Activated naive CD4-positive, alpha-beta T cell treated with anti-CD3 and anti-CD28 coated beads, Interleukin-2, amount 50 U/mL, for 72 hours (primary cell): Measurements from ENCODE around the gene PLEKHG3. TPM values are rescaled to one million over a fixed set of nuclear protein-coding genes. Genes with fewer than 3 reads are reported as not detected.

Experiments
- ATAC-seq, 2 donors: fragments of 150-1000 bp; cut with Tn5 transposase; 2 replicates each; pipeline ENCODE4 v1.10.0; 2021; ENCODE audit warnings: mild to moderate bottlenecking in 2 of 2, moderate library complexity in 2 of 2
- DNase-seq, 2 donors: peaks; one replicate each; pipeline ENCODE4 v3.0.0; 2021 to 2022; ENCODE audit warnings: low spot score in 2 of 2
- H3K27ac Mint-ChIP-seq, 2 donors: one replicate each; pipeline ENCODE4 v1.8.0; 2022; ENCODE audit warnings: mild to moderate bottlenecking in 2 of 2, mixed read lengths in 2 of 2
- H3K36me3 Mint-ChIP-seq, 2 donors: one replicate each; pipeline ENCODE4 v1.8.0; 2022; ENCODE audit warnings: mixed read lengths in 2 of 2
- H3K9me3 Mint-ChIP-seq, 2 donors: one replicate each; pipeline ENCODE4 v1.8.0; 2022; ENCODE audit warnings: mixed read lengths in 2 of 2
- total RNA-seq, 2 donors: library from RNA; stranded (reverse); gene quantifications; one replicate each; pipeline ENCODE4 v1.2.3, GENCODE V29; 2022

PLEKHG3 gene
- total RNA-seq, 2 donors from 2014 or later, result 0.66 to 1.1 TPM

DNA sequence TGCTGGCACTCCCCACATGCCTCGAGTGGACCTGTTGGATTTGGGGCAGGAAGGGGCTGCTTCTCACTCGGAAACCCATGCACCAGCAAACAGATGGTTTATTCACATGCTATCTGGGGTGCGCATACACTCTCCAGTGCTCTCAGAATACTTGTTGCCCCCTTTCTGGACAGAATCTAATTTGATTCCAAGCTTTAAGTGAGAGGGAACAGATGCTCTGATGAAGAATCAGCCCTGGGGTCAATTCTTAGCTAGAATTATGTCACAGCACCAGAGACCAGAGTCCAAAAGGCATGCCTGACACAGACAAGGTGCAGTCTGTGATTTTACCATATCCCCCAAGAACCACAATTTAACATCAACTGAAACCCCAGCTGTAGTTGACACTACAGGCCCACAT lies 91.7 kb downstream of the PLEKHG3 start:
- DNase-seq, result no peak
- Mint-ChIP-seq H3K27ac (no peak overlapping the region), H3K9me3 (no peaks in the 10 kb centered on the region), H3K36me3 (no peaks in the 10 kb centered on the region)
- no peak for ATAC-seq

DNA sequence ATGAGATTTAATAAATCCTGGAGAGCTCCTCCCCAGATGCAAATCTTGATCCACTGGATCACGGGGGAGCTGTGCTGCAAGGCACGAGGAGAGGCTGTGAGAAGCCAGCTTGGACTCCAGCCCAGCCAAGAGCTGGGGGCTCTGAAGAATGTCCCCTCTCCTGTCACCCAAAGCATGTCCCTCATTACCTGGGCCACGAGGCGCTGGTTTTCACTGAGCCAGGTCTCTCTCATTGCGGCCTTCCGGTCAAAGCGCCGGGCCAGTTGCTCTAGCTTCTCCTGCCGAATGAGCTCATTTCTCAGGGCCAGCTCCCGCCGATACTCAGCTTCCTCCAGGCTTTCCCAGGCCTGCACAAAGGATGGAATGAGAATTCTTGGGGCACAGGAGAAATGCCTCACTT lies 92.1 kb downstream of the PLEKHG3 start:
- Mint-ChIP-seq H3K9me3 (no peaks in the 10 kb centered on the region), H3K27ac (no peak overlapping the region), H3K36me3 (no peaks in the 10 kb centered on the region)
- ATAC-seq (no peak), DNase-seq (no peak)

DNA sequence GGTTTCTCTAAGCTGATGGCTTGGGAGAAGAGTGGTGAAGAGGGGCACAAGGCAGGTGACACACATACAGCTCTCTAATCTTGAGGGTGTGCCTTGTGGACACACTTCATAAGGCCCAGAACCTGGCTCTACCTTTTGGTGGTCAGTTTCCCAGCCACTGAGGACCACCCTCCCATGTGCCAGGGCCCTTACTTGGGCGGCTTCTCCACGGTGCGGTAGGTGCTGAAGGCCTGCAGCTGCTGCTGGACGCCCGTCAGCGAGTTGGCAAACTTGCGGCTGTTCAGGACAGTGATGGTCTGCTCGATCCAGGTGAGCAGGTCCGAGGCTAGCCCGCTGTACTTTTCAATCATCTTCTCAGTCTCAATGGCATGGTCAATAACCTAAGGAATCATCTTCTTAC lies 95.3 kb downstream of the PLEKHG3 start:
- Mint-ChIP-seq H3K36me3 (no peaks in the 10 kb centered on the region), H3K27ac (no peak overlapping the region), H3K9me3 (no peaks in the 10 kb centered on the region)
- ATAC-seq, result no peak
- no peak for DNase-seq

Other genes with a start within 250 kb of the PLEKHG3 start
- gene AKAP5, start 238.9 kb upstream of the PLEKHG3 start, total RNA-seq, result 1 to 10 TPM; 1.4 to 1.8 TPM
- 10 to 100 TPM; 38.1 to 50.7 TPM for gene ZBTB25, start 200.6 kb upstream of the PLEKHG3 start, total RNA-seq
- gene ZBTB1, start 199.7 kb upstream of the PLEKHG3 start, total RNA-seq, result 10 to 100 TPM; 49.6 to 69.7 TPM
- gene HSPA2, start 163.7 kb upstream of the PLEKHG3 start, total RNA-seq, result 1 to 10 TPM; 4.1 to 8.2 TPM
- gene PPP1R36, start 154.5 kb upstream of the PLEKHG3 start, total RNA-seq, result not detected
- under 1 TPM; 0.41 to 0.66 TPM for gene SPTB, start 175.5 kb downstream of the PLEKHG3 start, total RNA-seq
- gene CHURC1, start 210.0 kb downstream of the PLEKHG3 start, total RNA-seq, result 10 to 100 TPM; 28.4 to 67.5 TPM
- not detected for gene GPX2, start 238.3 kb downstream of the PLEKHG3 start, total RNA-seq